KG1 (cell line): ENCODE data around the gene GIMAP1.

ENCODE experiments used
- DNase-seq: peaks from one replicate; lab custom pipeline; 2025; lab: John Stamatoyannopoulos, UW

The GIMAP1 gene

GRCh38 chr7:150748376-150748775 lies 32.0 kb downstream of the GIMAP1 start:
- DNase-seq = no peak

DNA sequence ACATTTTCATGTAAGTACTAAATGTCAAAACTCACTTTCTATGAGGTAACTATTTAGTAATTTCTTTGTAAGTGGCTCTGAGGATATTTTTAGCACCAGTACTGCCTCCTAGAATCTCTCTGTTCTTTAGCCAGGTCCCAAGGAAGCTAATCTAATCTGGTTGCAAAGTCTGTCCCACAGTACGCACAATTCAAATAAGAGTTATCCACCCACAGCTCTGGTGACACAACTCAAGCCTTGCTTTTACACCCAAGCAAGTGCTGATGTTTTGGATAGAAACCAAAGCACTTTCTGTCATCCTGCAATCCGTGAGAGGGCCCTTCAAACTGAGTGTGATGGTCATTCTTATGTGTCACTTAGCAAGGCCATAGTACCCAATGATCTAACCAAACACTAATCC lies 35.3 kb downstream of the GIMAP1 start:
- DNase-seq = no peak

- DNase-seq = no peak
Measured at GRCh38 chr7:150753239-150753638, 36.8 kb downstream of the GIMAP1 start.

- DNase-seq = no peak
Measured at GRCh38 chr7:150753826-150754603, 37.6 kb downstream of the GIMAP1 start.

- no peak for DNase-seq
Measured at GRCh38 chr7:150754951-150755350, 38.5 kb downstream of the GIMAP1 start.

DNA sequence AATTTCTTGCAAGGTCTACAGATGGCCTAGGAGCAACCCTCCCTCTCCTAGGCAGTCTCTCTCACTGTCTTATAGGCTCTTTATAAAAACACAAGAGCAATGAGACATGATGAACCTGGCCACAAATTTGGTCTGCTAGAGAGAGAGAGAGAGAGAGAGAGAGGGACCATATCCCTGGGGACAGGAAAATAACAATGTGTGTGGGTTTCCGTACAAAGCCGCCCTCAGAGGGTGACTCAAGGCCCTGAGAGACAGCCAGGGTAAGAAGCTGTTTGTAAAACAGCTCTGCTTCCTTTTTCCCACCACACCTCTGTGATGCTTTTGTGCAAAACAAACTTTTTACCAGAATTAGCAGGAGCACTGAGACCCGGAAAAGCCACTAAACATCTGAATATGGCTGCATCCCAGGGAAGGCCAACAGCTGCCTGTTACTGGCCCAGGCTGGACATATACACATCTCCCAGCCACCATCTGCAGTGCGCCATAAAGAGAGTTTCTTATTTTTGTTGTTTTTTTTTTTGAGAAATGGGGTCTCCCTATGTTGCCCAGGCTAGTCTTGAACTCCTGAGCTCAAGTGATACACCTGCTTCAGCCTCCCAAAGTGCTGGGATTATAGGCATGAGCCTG lies 39.2 kb downstream of the GIMAP1 start:
- peak; percentile 36 for DNase-seq

DNA sequence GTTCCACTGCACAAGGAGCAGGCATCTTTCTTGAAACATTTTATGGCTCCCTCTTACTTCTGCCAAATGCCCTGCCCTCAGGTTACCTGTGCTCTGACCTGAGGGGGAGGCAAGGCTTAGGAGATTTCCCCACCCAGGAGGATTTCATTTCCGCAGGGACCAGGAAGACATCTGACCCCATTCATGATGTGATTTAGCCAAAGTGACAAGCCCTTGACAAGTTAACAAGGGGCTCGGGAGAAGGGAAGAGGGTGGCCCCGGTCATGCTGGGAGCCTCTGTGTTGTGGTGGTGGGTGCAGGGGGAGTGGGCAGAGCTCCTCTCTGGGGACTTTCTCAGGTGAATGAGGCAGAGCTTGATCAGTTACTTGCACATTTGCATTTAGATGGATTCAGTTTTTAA lies 39.8 kb downstream of the GIMAP1 start:
- DNase-seq = no peak

GRCh38 chr7:150756858-150757257 lies 40.4 kb downstream of the GIMAP1 start:
- DNase-seq = no peak

DNA sequence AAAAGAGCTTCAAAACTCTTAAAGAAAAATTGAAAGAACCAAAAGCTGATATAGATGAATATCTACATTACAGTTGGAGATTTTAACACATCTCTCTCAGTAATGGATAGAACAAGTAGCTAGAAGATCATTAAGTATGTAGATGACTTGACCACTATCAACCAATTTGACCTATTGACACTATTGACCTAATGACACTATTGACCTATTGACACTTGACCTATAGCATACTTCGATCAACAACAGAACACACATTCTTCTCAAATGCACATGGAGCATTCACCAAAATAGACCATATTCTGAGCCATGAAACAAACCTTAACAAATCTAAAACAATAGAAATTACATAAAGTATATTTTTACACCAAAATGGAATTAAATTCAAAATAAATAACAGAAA lies 43.1 kb downstream of the GIMAP1 start:
- no peak for DNase-seq

DNA sequence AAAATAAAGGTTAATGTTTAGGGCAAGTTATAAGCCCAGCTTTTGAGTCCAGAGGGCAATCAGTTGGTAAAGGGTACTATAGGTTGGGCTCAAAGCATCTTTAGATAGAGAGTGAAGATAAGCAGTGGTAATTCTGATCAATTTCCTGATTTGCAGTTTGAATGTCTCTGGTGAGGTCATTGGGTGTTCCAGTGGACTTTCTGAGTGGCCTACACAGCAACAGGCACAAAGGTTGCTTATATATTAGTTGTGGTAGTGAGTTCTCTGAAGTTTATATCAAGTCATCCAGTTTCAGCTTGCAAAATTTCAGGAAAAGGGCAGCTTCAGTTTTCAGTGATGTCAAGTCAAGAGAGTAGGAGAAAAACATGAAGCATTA lies 49.9 kb downstream of the GIMAP1 start:
- DNase-seq = no peak

- no peak for DNase-seq
Measured at GRCh38 chr7:150769768-150770167, 53.4 kb downstream of the GIMAP1 start.
